Heart left ventricle (tissue), 16 donors: ENCODE data around the gene ACSL1. TPM values are rescaled to one million over a fixed set of nuclear protein-coding genes. Genes with fewer than 3 reads are reported as not detected.

Experiments
- ATAC-seq, 4 donors: fragments of 200-7000 bp; cut with Tn5 transposase; one replicate each; pipeline ENCODE4 v1.9.1; 2020 to 2022; ENCODE audit warnings: moderate library complexity in 4 of 4, mild to moderate bottlenecking in 3 of 4, moderate number of reproducible peaks in 1 of 4
- DNase-seq, 5 donors: peaks; one replicate each; pipeline ENCODE4 v3.0.0-alpha.2; 2020
- H3K27ac ChIP-seq, 12 donors: fragments of 200-600 bp; sonication (generic) in 4 of 12; one replicate each; pipeline versions ENCODE4 v1.5.0 to v1.8.0; 2016 to 2022; ENCODE audit warnings: mild to moderate bottlenecking in 2 of 12
- H3K27me3 ChIP-seq, 9 donors: fragments of 200-600 bp; sonication (generic) in 2 of 9; one replicate each; pipeline versions ENCODE4 v1.5.1 to v1.8.0; 2016 to 2022; ENCODE audit warnings: mild to moderate bottlenecking in 3 of 9
- H3K36me3 ChIP-seq, 9 donors: fragments of 200-600 bp; sonication (generic) in 2 of 9; one replicate each; pipeline versions ENCODE4 v1.5.0 to v1.8.0; 2018 to 2022; ENCODE audit warnings: mild to moderate bottlenecking in 2 of 9
- H3K4me1 ChIP-seq, 12 donors: fragments of 200-600 bp; sonication (generic) in 4 of 12; one replicate each; pipeline versions ENCODE4 v1.5.0 to v1.8.0; 2016 to 2022; ENCODE audit warnings: mild to moderate bottlenecking in 3 of 12
- H3K4me3 ChIP-seq, 12 donors: fragments of 200-600 bp; sonication (generic) in 4 of 12; one replicate each; pipeline versions ENCODE4 v1.5.0 to v1.8.0; 2017 to 2022; ENCODE audit warnings: mild to moderate bottlenecking in 9 of 12, moderate library complexity in 4 of 12
- H3K9me3 ChIP-seq, 12 donors: fragments of 200-600 bp; sonication (generic) in 4 of 12; one replicate each; pipeline versions ENCODE4 v1.5.0 to v1.8.0; 2016 to 2022; ENCODE audit warnings: mild to moderate bottlenecking in 1 of 12
- CTCF ChIP-seq, 12 donors: fragments of 200-600 bp; sonication (generic) in 4 of 12; IDR thresholded peaks; one replicate each; pipeline versions ENCODE4 v1.5.0 to v1.8.0; 2018 to 2022; ENCODE audit warnings: antibody characterized with exemption in 12 of 12, mild to moderate bottlenecking in 5 of 12
- POLR2A ChIP-seq, 2 donors: fragments of 450-650 bp; IDR thresholded peaks; one replicate each; pipeline ENCODE4 v1.6.1; 2017; ENCODE audit warnings: antibody characterized with exemption in 2 of 2, mild to moderate bottlenecking in 2 of 2, moderate library complexity in 2 of 2
- WGBS, 4 donors: extraction: QIAGEN DNeasy Blood & Tissue Kit in 2 of 4; methylation state at CpG; one replicate each; pipeline versions ENCODE4 v1.1.5 to v1.1.7; 2013 to 2018; 5-methylcytosine and 5-hydroxymethylcytosine counted together
- intact Hi-C, 10 donors: fragments of 100-400 bp; cut with DNase I; formaldehyde crosslinking; loops; one replicate each; pipeline versions ENCODE4 v1.11.1 to v1.14.2; 2022
- polyA plus RNA-seq, 2 donors: library from polyadenylated mRNA; stranded (reverse); fragments of 200-250 nt; gene quantifications; one replicate each; pipeline ENCODE4 v1.2.3, GENCODE V29; 2013
- total RNA-seq, 9 donors: library from RNA; depleted of rRNA in 2 of 9; stranded (reverse); fragments of >200 nt in 2 of 9; fragmentation: NEBNext Ultra II Directional in 3 of 9; extraction: Animal tissue kit (Norgen Biotek cat#: 25700) in 3 of 9; gene quantifications; one replicate each; pipeline versions ENCODE4 v1.1.0 to v1.2.4, GENCODE V29; 2016 to 2023
- donor health status: ischemic (EF 13 %, LVEDD 7.1; RV severe dilation, severe dysfunction).
- donor health status: healthy with polysubstance abuse.
- donor health status: DM: no; HTN: yes; CAD: no.
- donor health status: DM: no; HTN: no; CAD: no.
- donor health status: ischemic (EF 25% LVEDD 6.9; RV normal size, moderate dysfunction).
- donor health status: ischemic (EF 25% LVEDD 5.7; RV mildly dilated, moderate dysfunction).
- donor health status: healthy.
- donor health status: DM: yes; HTN: yes; CAD: no.
- donor health status: ischemic (EF 35%, LVEDD 5.7; RV mildly dilated, moderate dysfunction).
- donor health status: nonischemic (EF 11% LVEDD 7.7; RV severe dilation, severe dysfunction).
- donor health status: DM: yes; HTN: yes; CAD: no.
- donor health status: PGD.
- donor health status: ischemic (EF 29% LVEDD 5.4; RV normal size, mild dysfunction).
- donor health status: nonischemic (EF 23%, LVEDD 6.1; RV moderate dilation, normal function).

The ACSL1 gene
- total and polyA plus RNA-seq, 11 donors, result 171 to 603 (median 266) TPM

DNA sequence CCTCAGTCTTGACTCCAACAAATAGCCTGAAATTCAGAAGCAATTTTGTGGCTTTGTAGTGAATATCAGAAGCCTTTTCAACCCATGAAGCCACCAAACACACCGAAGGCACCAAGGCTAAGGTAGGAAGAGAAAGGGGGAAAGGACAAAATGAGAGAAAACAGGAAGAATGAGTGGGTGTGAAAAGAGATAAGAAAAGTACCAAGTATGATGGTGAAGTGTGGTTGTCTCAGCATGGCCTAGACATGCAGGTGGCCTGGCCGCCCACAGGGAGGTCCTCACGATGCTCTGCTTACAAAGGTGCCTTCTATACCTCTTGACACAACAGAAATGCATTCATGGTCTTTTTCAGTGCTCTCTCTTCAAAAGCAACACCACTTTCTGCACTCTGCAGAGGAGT, 34.9 kb downstream of the ACSL1 start:
- H3K4me1 ChIP-seq, result peaks cover 0 to 49% (median 27%) of the 10 kb centered on the region in 12 donors
- intact Hi-C loops, result no loop called here
- ATAC-seq, result no peak

DNA sequence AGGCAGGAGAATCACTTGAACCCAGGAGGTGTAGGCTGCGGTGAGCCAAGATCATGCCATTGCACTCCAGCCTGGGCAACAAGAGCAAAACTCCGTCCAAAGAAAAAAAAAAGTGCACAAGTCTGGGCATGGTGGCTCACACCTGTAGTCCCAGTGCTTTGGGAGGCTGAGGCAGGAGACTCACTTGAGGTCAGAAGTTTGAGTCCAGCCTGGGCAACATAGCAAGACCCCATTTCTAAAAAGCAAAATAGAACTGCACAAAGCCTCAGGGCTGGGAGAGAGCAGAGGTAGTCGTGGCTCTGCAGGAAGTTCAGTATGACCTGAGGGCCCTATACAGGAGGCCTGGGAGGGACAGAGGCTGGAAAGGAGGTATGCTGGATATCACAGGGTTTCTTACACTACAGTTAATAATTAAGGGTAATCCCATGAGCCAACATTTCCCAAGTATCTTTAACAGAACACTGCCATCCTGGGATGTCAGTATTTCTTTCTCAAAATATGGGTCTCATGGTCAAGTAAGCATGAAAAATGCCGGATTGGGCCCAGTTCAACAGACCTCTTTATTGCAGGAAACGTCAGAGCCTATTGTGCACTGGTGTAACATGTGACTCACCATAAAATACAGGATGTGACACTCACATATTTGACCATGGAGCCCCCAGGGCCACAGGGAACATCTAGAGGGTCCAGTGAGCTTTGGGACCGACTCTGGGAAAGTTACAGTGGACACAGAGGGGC, 37.8 kb downstream of the ACSL1 start:
- ATAC-seq, result no peak
- Histone ChIP-seq H3K4me1 (peaks cover 0 to 28% (median 10%) of the 10 kb centered on the region in 12 donors), H3K36me3 (peaks cover 0 to 76% (median 54%) of the 10 kb centered on the region in 9 donors), H3K9me3 (no peaks in the 10 kb centered on the region), H3K4me3 (no peak overlapping the region), H3K27ac (no peak overlapping the region), H3K27me3 (no peaks in the 10 kb centered on the region)
- TF ChIP-seq POLR2A (IDR thresholded peaks at IDR 0.05), result no peak
- no peak for TF ChIP-seq CTCF (IDR thresholded peaks at IDR 0.05)
- no peak for DNase-seq
- WGBS, 4 donors, result 79 to 85% (median 80%) methylated on average over 6 of the region's 6 CpGs
- intact Hi-C loops, result no loop called here

More for the DNA sequence above, 34.9 kb downstream of the ACSL1 start:
- no peak overlapping the region for H3K4me3 ChIP-seq
- no peak overlapping the region for H3K27ac ChIP-seq
- WGBS, 4 donors, result 80 to 87% (median 83%) methylated on average over 3 of the region's 3 CpGs
- no peaks in the 10 kb centered on the region for H3K9me3 ChIP-seq
- no peak for TF ChIP-seq POLR2A (IDR thresholded peaks at IDR 0.05)
- TF ChIP-seq CTCF (IDR thresholded peaks at IDR 0.05), result no peak
- no peak for DNase-seq
- H3K36me3 ChIP-seq, result peaks cover 0 to 55% (median 30%) of the 10 kb centered on the region in 9 donors
- H3K27me3 ChIP-seq, result no peaks in the 10 kb centered on the region

- intact Hi-C loops, result no loop called here
- Histone ChIP-seq H3K36me3 (peaks cover 0 to 81% (median 68%) of the 10 kb centered on the region in 9 donors), H3K27me3 (no peaks in the 10 kb centered on the region), H3K9me3 (no peaks in the 10 kb centered on the region), H3K27ac (no peak overlapping the region), H3K4me1 (peaks cover 0 to 15% (median 0%) of the 10 kb centered on the region in 12 donors), H3K4me3 (no peak overlapping the region)
- ATAC-seq, result no peak
- 90 to 94% (median 92%) methylated on average over 9 of the region's 9 CpGs for WGBS, 4 donors
- no peak for DNase-seq
- TF ChIP-seq CTCF (IDR thresholded peaks at IDR 0.05), result no peak
- no peak for TF ChIP-seq POLR2A (IDR thresholded peaks at IDR 0.05)
Observed at GRCh38 chr4:184785813-184786212, 40.0 kb downstream of the ACSL1 start.

DNA sequence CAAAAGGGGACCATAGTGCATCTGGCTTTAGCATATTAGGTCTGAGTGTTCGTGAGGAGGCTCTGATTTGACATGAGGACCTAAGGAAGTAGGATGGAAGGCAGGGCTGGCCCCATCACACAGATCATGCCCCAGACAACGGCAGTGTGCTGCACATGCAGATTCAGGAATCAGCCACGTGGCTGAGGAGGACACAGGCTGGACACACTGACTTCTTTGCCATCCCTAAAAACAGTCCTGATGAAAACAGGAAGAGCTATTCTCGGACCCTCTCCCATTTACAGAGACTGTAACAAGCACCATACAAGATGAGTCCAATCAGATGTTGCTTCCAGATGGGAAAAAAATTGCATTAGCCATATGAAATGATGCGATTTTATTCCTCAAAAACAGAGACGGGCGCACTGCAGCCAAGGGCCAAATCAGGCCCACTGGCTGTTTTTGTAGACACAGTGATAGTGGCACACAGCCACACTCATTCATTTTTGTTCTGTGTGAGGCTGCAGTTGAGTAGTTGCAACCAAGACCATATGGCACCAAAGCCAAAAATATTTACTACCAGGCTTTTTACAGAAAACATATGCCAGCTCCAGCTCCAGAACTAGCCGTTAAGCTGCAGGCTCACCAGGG, 41.0 kb downstream of the ACSL1 start:
- Histone ChIP-seq H3K4me3 (no peak overlapping the region), H3K4me1 (peaks cover 0 to 10% (median 0%) of the 10 kb centered on the region in 12 donors), H3K27me3 (no peaks in the 10 kb centered on the region), H3K27ac (no peak overlapping the region), H3K36me3 (peaks cover 0 to 88% (median 74%) of the 10 kb centered on the region in 9 donors), H3K9me3 (no peaks in the 10 kb centered on the region)
- TF ChIP-seq CTCF (IDR thresholded peaks at IDR 0.05) (no peak), POLR2A (IDR thresholded peaks at IDR 0.05) (no peak)
- intact Hi-C loops, result no loop called here
- DNase-seq, result no peak
- ATAC-seq, result no peak
- WGBS, 4 donors, result 79 to 82% (median 81%) methylated on average over 8 of the region's 8 CpGs
